Stimulated activated CD4-positive, alpha-beta T cell treated with anti-CD3 and anti-CD28 coated beads, Interleukin-12 subunit alpha, Interleukin-12 subunit beta, amount 100 ng/mL, for 24 hours (primary cell): ENCODE data around the gene GAS7.

ENCODE experiments used
- DNase-seq, 2 experiments: peaks; one replicate each; pipeline ENCODE4 v3.0.0-alpha.2; 2020; ENCODE audit warnings: low read depth in 2 of 2

GAS7 gene

GRCh38 chr17:10048629-10049350, 149.6 kb downstream of the GAS7 start:
- no peak for DNase-seq

GRCh38 chr17:10046786-10047785, 151.3 kb downstream of the GAS7 start:
- DNase-seq = no peak

GRCh38 chr17:10045871-10046658, 152.3 kb downstream of the GAS7 start:
- DNase-seq = no peak

- no peak for DNase-seq
Observed at GRCh38 chr17:10042589-10043244, 155.7 kb downstream of the GAS7 start.

GRCh38 chr17:10041916-10042588, 156.4 kb downstream of the GAS7 start:
- no peak for DNase-seq

DNA sequence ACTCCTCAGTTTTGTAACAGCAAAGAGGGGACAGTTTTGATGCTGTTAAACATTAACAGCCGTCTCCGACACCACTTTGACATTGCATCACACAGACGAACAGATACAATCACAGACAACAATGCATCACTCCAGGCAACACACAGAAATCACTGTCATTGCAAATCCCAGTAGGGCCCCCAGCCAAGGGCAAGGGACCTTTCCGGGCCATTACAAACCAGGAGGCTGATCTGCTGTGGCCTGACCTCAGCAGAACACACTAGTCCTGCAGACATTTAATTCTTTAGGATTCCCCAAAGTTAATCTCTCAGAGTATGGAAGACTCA, 157.2 kb downstream of the GAS7 start:
- DNase-seq = no peak

DNA sequence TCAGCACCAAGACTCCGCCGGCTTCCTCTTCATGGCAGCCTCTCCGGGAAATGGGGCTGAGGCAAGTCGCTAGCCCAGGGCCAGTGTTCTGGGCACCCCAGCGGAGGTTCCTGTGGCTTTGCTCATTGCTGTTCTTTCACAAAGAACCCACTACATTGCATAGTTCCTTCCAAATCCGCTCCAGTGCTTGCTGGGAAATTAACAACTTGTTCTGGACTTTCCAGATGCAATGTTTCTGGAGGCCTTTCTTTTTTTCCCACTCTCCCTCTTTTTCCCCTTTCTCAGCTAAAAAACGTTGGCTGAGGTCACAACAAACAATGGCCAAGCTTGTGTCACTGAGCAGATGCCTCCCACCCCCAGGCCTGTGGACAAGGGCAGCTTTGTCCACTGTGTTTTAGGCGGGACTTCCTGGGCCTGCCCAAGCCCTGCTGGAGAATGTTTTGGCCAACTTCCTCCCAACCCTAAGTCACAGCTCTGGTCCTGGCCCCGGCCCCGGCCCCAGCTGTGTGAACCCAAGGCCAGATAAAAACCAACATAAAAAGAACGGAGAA, 161.8 kb downstream of the GAS7 start:
- no peak for DNase-seq

GRCh38 chr17:10035885-10036284, 162.5 kb downstream of the GAS7 start:
- DNase-seq = no peak

DNA sequence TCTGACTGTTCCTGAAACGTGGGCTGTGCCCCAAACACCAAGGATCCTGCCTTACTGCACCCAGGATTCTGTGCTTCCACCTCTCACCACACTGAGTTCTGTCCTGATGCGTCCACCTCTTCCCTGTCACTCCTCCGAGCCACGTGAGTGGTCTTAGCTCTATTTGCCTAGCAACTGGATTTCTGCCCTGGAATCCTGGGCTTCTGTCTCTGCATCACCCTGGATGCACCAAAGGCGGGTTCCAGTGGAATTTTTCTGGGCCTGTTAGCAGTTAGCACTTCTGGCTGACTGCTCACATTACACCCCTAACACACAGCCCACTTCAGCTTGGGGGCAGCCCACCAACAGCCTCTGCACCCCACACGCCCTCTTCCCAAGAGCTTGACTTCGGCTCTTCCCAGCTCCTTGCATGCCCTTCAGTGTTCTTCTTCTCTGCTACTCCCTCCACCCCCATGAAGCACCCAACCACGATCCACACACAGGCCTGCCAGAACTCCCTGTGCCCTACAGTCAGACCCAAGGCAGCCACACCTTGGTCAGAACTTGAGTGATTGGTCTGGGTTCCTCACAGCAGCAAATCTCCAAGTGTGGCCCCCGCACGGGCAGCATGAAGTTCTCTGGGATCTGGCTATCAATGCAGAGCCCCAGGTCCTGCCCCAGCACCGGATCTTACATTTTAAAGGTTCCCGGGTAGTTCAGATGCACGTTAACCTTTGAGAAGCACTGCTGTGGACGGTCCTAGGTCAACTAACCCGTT, 163.5 kb downstream of the GAS7 start:
- no peak for DNase-seq

DNA sequence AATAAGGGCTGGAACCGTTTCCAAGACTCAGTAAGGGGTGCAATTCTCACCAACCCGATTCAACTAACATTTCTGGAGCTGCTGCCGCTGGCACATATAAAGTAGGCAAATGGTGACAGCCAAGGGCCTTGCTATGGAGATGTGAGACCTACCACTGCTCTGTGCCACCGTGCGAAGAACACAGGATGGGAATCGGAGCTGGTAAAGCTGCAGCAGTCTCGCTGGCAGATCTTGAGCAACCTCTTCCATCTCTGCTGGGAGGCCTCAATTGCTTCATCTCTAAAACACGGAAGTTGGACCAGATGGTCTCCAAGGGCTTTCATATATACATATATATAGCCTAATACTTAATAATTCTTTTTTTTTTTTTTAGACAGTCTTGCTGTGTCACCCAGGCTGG, 164.4 kb downstream of the GAS7 start:
- DNase-seq = no peak

DNA sequence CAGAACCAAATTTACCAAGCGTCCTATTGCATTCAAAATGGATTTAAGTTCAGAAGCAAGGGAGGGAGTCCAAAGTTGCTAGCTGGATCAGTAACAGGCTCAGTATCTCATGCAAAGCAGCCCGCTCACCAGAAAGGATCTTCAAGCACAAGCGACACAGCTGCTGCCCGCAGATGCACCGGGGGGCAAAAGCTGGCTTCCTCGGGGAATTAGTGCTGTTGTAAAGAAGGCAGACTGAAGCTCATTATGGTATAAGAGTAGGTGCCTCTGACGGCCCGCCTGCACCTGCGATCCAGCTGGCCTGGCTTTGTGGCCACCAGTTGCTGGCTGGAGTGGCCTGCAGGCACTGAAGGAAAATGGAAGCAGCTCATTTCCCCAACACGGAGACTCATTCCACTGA, 165.0 kb downstream of the GAS7 start:
- DNase-seq = no peak

DNA sequence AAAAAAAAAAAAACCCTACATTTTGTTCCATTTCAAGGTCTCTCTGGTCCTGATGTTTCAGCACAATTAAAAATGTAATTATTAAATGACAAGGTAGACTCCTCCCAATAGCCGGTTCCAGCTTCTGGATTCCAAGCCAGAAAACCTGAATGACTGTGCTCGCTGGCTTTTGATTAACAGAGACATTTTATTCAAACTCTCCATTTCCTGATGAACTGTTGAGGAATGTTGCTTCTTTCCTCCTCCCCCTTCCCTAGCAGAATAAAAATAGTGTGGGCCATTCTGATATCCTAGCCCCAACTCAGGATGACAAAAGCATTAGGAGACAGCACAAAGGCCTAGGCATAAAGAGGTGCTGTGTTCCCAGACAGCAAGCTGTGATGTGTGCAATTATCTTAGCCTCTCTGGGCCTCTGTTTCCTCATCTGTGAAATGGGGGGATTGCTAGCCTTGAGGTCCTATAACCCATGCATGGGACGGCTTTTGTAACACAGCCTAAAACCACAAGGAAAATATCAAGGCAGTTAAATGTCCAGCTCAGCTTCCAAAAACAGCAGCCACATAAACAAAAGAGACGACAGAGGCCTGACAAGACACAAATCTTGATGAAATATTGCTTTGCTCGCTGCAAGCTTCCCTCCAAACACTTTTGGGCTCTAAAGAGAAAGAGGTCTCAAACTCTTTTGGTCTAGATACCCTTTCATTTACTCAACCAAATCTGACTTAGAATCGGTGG, 166.1 kb downstream of the GAS7 start:
- no peak for DNase-seq

- no peak for DNase-seq
Observed at GRCh38 chr17:10031606-10032005, 166.8 kb downstream of the GAS7 start.

GRCh38 chr17:10031127-10031526, 167.3 kb downstream of the GAS7 start:
- DNase-seq = no peak

DNA sequence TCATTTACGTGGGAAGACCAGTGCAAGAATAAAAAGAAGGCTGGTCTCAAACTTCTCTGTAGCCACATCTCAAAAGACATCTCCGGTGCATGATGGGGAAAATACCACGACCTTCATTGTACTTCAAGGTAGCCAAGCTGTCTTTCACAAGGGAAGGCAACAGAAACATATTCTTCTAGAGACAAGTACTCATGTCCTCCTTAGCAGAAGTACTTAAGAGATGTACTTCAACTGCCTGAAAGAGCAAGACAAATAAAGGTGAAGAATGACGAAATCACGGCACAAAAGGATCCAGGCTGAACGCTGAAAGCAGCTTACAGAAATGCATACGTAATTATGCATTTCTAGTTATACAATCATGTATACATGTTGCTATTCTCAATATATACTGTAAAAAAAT, 169.3 kb downstream of the GAS7 start:
- DNase-seq = no peak

- no peak for DNase-seq
Observed at GRCh38 chr17:10025976-10026901, 172.2 kb downstream of the GAS7 start.

DNA sequence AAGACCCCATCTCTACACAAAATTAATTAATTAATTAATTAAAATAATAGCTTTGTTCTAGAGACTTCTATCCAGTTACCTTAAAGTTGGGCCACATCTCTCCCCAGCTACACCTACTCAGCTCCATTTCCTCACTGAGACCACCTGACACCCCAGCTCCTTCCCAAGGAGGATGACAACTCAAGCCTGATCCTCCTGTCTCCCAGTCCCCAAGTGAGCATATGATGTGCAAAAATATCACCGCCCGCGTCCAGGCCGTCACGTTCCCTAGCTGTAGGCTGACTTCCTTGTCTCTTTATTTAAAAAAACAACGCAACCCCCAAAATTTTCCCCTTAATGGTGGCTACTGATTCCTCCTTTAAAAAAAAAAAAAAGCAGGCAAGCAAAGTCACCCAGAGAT, 173.2 kb downstream of the GAS7 start:
- DNase-seq = no peak

- no peak for DNase-seq
Observed at GRCh38 chr17:10022416-10022815, 176.0 kb downstream of the GAS7 start.
